ENCODE data around the gene B3GAT1.
"Not testable (repeated sequence)": the region's sequence is repeated elsewhere in the genome, so short reads cannot be mapped to it uniquely, and the experiment has no call there.

Gene B3GAT1, protein sequence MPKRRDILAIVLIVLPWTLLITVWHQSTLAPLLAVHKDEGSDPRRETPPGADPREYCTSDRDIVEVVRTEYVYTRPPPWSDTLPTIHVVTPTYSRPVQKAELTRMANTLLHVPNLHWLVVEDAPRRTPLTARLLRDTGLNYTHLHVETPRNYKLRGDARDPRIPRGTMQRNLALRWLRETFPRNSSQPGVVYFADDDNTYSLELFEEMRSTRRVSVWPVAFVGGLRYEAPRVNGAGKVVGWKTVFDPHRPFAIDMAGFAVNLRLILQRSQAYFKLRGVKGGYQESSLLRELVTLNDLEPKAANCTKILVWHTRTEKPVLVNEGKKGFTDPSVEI

DNA sequence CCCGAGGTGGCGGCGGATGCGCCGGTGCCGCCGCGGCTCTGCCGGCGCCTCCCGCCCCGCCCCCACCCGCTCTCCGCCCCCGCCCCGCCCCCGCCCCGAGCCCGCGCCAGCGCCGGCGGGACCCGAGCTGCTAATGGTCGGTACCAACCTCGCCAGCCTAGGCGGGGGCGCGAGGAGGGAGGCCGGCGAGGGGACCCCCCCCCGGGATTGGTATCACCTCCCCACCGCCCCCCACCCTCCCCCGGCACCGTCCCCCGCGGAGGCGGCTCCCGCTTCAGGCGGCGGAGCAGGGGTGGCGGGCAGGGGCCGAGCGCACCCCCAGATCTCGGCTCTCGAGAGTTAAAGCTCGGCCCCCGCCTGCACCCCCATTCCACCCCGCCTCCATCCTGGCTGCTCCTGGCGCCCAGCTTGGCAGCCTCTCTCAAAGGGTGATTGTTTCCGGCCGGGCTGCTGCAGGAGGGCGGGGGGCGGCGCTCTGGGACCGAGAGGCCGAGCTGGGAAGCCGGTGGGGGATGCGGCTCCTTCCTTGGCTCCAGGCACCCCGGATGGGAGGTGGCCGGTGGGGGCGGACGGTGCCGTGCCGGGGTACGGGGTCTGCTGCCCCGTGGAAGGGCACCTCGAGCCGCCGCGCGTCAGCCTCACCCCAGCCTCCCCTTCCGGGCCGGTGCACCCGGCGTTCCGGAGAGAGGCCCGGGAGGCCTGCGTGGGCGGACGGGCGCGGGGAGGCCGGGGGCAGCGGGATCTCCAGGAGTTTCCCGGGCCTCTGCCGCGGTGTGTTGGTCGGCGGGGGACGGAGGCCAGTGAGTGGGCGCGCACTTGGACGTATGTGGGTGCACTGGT lies at the start of gene B3GAT1:
TSS of gene B3GAT1 (minus strand) at position 40 of the 840 bp plus-strand sequence. CDS start 24,583 bp downstream, outside the sequence.
- DNase-seq (ENCODE audit: insufficient read length, low spot score) (peak; percentile 44), FAIRE-seq (no peak)
- no peak for TF ChIP-seq POLR2A (IDR thresholded peaks at IDR 0.05; ENCODE audit: low read depth, low read length)

DNA sequence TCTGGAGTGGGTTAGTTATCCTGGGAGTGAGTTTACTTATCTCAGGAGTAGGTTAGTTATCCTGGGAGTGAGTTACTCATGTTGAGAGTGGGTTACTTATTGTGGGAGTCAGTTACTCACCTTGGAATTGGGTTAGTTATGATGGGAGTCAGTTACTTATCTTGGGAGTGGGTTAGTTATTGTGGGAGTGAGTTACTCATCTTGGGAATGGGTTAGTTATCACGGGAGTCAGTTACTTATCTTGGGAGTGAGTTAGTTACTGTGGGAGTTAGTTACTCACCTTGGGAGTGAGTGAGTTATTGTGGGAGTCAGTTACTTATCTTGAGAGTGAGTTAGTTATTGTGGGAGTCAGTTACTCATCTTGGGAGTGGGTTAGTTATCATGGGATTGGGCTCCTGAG lies 49.6 kb upstream of the B3GAT1 start:
- DNase-seq (ENCODE audit: insufficient read length, low spot score) (no peak), FAIRE-seq (no peak)
- TF ChIP-seq POLR2A (IDR thresholded peaks at IDR 0.05; ENCODE audit: low read depth, low read length): no peak

DNA sequence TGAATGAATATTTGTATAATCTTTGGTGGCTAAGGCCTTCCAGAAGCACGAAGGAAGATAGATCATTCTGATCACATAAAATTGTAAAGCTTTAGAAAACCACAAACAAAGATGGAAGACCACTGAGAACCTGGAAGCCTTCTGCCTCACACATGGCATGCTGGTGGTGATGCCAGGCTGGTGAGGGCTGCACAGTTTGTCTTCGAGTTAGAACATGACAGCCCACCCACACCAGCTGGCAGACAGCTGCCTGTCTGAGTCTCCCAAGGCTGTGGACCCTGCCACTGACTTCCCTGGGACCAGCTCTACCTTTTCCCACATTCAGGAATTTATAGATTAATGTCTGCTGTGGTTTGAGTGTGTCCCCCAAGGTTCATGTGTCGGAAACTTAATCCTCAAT lies 48.8 kb upstream of the B3GAT1 start:
- FAIRE-seq (no peak), DNase-seq (ENCODE audit: insufficient read length, low spot score) (no peak)
- no peak for TF ChIP-seq POLR2A (IDR thresholded peaks at IDR 0.05; ENCODE audit: low read depth, low read length)

DNA sequence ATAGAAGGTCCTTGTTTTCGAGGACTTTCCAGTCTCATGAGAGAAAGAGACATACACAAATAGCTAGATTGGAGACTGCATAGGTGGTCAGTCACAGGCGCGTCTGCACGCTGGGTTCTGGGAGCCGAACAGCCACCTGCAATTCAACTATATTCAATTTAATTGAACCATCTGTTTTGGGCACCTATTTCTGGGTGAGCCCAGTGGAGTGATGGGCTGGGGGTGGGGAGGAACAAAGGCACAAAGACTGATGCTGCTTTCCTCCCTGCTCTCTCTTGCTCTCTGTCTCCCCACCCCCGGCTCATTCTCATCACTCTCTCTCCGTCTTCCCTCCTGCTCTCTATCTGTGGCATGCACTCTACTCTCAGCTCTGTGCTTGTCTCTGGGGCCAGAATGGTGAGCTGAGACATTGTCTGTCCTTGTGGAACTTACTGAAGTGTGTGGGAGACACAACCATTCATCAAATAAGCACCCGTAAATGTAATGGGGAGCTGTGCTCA lies 48.1 kb upstream of the B3GAT1 start:
- DNase-seq (ENCODE audit: insufficient read length, low spot score) (no peak), FAIRE-seq (no peak)
- TF ChIP-seq POLR2A (IDR thresholded peaks at IDR 0.05; ENCODE audit: low read depth, low read length): no peak

DNA sequence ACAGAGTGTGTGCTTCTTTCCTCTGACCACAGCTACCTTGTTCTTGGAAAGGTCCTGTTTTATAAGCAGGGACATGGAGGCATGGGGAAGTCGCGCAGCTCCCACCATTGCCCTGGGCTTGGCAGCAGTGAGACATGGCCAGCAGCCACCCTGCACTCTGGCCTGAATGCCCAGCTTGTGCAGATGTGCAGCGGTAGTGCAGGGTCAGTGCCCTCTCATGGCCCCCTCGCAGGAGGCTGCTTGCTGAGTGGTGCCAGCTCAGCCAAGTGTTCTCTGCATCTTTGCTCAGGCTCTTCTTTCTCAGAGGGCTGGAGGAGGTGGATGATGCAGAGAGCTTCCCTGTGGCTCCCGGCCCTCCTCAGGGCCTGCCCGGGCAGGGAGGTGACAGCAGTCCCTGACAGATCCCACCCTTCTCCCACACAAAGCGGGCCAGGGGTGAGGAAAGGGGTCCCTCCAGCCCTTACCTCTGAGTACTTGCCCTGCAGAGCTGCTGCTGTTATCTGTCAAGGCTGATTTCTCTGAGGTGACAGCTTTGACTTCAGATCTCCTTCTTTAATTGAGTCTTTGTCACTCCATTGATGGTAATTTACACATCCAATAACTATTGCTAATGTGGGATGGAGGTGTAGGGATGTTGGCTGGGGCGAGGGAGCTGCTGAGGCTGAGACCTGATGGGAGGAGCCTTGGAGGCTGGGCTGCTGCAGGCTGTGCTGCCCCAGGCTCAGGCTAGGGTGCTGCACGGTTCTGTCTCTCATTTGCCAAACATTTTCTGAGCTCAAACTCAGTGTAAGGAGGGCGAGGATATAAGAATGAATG lies 47.4 kb upstream of the B3GAT1 start:
- FAIRE-seq (no peak), DNase-seq (ENCODE audit: insufficient read length, low spot score) (no peak)
- TF ChIP-seq POLR2A (IDR thresholded peaks at IDR 0.05; ENCODE audit: low read depth, low read length): no peak

DNA sequence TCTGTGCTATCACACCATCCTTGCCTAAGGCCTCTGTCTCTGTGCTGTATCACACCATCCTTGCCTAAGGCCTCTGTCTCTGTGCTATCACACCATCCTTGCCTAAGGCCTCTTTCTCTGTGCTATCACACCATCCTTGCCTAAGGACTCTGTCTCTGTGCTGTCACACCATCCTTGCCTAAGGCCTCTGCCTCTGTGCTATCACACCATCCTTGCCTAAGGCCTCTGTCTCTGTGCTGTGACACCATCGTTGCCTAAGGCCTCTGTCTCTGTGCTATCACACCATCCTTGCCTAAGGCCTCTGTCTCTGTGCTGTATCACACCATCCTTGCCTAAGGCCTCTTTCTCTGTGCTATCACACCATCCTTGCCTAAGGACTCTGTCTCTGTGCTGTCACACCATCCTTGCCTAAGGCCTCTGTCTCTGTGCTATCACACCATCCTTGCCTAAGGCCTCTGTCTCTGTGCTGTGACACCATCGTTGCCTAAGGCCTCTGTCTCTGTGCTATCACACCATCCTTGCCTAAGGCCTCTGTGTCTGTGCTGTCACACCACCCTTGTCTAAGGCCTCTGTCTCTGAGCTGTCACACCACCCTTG lies 45.5 kb upstream of the B3GAT1 start:
- not testable (repeated sequence) for FAIRE-seq; DNase-seq (ENCODE audit: insufficient read length, low spot score)

DNA sequence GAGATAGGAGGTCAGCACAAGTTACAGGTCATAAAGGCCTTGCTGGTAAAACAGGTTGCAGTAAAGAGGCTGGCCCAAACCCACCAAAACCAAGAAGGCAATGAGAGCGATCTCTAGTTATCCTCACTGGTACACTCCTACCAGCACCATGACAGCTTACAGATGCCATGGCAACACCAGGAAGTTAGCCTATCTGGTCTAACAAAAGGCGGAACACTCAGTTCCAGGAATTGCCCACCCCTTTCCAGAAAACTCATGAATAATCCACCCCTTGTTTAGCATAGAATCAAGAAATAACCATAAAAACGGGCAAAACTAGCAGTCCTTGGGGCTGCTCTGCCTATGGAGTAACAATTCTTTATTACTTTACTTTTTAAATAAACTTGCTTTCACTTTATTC lies 43.5 kb upstream of the B3GAT1 start:
- DNase-seq (ENCODE audit: insufficient read length, low spot score): no peak
- no peak for FAIRE-seq
- no peak for TF ChIP-seq POLR2A (IDR thresholded peaks at IDR 0.05; ENCODE audit: low read depth, low read length)

DNA sequence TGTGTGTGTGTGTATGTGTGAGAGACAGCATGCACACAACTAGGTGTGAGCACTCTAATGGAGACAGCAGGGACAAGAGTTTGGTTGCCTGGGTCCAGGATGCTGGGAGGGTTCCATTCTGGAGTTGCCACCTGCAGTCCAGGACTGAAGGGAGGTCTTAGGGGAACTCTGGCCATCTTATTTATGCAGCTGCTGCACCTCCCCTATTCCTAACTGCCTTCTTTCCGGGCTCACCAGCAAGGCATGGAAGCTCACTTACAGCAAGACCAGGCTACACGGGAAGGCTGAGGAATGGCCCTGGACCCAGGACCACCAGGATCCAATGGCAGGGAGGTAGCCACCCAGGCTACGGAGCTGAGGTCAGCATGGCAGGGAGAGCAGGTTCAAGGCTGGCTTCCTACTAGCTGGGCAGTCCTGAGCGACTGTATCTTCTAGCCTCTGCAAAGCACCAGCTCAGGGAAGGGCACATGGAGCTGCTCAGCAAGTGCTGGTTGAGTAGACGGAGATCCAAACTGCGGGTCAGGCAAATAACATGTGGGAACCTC lies 42.2 kb upstream of the B3GAT1 start:
- no peak for TF ChIP-seq POLR2A (IDR thresholded peaks at IDR 0.05; ENCODE audit: low read depth, low read length)
- no peak for FAIRE-seq
- no peak for DNase-seq (ENCODE audit: insufficient read length, low spot score)

DNA sequence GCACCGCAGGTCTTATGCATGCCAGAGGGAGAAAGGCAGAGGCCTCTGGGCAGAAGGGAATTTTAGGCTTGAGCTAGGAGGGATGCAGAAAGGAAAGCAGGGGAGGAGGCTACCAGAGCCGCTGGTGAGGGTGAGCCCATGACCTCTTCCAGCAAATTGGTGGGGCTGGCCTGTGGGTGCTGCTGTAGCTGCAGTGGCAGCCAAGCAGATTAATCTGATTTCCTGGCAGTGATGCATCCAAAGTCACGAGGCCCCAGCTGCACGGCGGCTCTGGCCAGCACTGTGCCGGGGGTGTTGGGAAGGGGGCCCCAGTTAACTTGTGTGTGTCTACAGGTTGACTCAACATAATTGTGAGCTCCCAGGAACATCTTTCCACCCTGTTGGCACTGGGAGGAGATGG lies 41.4 kb upstream of the B3GAT1 start:
- FAIRE-seq (no peak), DNase-seq (ENCODE audit: insufficient read length, low spot score) (no peak)
- no peak for TF ChIP-seq POLR2A (IDR thresholded peaks at IDR 0.05; ENCODE audit: low read depth, low read length)

DNA sequence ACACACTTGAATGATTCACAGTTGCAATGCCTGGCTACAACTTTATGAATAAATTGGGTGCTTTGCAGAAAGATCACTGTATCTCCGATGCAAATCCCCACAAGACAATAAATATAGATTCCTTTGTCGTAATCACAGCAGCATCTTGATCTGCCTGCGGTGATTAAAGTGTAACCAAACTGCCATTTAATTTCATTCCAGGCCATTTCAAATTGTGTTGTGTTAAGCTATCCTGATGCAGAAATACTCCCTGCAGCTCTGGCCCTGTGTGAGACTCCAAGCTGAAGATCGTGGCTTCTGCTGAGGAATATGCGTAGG lies 40.8 kb upstream of the B3GAT1 start:
- FAIRE-seq (no peak), DNase-seq (ENCODE audit: insufficient read length, low spot score) (no peak)
- no peak for TF ChIP-seq POLR2A (IDR thresholded peaks at IDR 0.05; ENCODE audit: low read depth, low read length)

DNA sequence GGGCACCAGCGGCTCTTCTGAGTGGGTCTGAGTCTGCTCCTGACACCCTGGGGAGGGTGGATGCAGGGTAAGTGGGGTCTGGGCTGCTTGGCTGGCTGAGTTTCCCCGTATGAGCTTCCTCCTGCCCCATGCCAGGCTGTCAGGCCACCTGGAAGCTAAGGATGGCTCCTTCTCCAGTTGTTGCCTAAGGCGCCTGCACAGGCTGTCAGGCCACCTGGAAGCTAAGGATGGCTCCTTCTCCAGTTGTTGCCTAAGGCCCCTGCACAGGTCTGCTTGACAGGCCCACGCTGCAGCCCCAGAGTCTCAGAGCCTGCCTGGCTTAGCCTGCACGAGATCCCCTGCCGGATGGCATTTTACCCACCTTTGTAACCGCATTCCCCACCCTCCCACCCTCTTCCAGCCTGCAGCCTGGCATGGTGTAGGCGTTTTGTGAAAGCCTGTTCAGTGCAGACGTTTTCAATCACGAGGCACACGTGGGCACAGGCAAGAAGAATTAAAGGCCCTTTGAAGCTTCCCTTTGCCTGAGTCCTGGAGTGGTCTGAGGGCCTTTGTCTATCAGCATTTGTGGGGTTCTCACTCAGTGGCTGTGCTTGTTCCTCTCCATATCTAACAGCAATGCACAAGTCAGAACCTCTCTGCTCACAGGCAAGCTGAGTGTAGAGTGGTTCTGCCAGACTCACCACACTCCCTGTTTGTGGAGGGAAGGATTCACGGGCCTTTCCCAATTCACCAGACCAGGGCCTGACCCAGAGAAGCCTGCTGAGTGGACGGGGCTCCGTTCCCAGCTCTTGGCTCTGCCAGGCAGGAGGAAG lies 40.2 kb upstream of the B3GAT1 start:
- no peak for FAIRE-seq
- no peak for TF ChIP-seq POLR2A (IDR thresholded peaks at IDR 0.05; ENCODE audit: low read depth, low read length)
- DNase-seq (ENCODE audit: insufficient read length, low spot score): no peak

DNA sequence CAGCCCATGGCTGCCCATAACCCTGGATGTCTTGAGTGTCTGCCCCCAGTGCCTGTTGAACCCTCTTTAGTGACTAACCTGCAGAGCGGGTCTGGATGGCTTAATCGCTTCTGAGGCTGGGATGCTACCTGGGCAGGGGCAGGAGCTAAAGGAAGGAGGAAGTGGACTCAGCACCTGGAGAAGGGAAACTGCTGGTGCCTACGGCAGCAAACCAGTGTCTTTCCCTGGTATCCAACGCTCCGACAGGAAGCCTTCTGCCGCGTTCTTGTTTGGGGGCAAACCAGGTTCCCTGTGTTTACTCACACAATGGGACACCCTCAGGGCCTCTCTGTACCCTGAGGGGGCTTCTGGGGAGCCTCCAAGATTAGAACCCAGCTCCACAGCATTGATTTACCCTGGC lies 38.1 kb upstream of the B3GAT1 start:
- no peak for FAIRE-seq
- no peak for TF ChIP-seq POLR2A (IDR thresholded peaks at IDR 0.05; ENCODE audit: low read depth, low read length)
- no peak for DNase-seq (ENCODE audit: insufficient read length, low spot score)

DNA sequence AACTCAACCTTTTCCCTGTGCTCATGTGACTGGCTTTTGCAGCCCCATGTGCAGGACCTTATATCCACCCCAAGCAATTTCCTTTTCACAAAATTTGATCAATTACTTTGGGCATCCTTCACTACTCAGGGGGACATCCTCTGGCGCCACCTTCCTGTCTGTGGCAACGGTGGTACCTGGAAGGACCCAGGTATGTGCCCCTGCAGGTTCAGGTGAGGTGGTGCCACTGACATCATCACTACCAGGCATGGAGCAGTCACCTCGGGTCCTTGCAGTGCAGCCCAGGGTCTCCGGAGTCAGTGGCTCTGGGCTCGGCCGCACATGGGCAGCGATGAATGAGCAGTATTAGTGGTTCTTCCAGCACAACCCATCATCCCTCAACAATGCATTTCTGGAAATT lies 37.7 kb upstream of the B3GAT1 start:
- TF ChIP-seq POLR2A (IDR thresholded peaks at IDR 0.05; ENCODE audit: low read depth, low read length): no peak
- no peak for FAIRE-seq
- DNase-seq (ENCODE audit: insufficient read length, low spot score): no peak

Data from H54 (cell line).